ENCODE measurements around the gene RCOR1. TPM values are rescaled to one million over a fixed set of nuclear protein-coding genes. Genes with fewer than 3 reads are reported as not detected.

RCOR1 gene
- total RNA-seq, 1 donor from 2014 or later, result 43.6 TPM

DNA sequence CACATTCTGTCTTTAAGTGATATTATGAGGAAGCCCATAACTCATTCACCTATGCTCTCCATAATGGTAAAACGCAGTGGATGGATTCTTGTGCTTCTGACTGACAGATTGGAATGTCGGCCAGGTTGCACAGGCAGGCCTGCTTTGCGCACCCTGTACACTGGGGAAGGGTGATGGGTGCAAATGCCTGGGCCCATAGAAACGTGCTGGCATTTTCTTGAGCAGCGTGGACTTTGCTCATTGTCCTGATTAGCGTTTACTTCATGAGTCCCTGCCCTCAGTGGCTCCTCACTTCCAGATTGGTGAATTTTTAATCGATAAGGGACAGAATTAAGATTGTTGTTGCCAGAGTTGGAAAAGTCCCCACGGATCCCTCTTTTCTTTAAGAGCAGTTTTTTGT lies 103.9 kb downstream of the RCOR1 start:
- TF ChIP-seq, protein P1, sequence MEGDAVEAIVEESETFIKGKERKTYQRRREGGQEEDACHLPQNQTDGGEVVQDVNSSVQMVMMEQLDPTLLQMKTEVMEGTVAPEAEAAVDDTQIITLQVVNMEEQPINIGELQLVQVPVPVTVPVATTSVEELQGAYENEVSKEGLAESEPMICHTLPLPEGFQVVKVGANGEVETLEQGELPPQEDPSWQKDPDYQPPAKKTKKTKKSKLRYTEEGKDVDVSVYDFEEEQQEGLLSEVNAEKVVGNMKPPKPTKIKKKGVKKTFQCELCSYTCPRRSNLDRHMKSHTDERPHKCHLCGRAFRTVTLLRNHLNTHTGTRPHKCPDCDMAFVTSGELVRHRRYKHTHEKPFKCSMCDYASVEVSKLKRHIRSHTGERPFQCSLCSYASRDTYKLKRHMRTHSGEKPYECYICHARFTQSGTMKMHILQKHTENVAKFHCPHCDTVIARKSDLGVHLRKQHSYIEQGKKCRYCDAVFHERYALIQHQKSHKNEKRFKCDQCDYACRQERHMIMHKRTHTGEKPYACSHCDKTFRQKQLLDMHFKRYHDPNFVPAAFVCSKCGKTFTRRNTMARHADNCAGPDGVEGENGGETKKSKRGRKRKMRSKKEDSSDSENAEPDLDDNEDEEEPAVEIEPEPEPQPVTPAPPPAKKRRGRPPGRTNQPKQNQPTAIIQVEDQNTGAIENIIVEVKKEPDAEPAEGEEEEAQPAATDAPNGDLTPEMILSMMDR (IDR thresholded peaks at IDR 0.05), result no peak
- no peak for ATAC-seq
- no peaks in the 10 kb centered on the region for H3K27me3 ChIP-seq
- H3K36me3 ChIP-seq, result no peaks in the 10 kb centered on the region
- no peaks in the 10 kb centered on the region for H3K9me3 ChIP-seq
- no peak overlapping the region for H3K4me3 ChIP-seq
- no peak overlapping the region for H3K27ac ChIP-seq
- intact Hi-C loops (cut with DNase I), result no loop called here
- no peak for DNase-seq
- peaks cover 36% of the 10 kb centered on the region for H3K4me1 ChIP-seq

DNA sequence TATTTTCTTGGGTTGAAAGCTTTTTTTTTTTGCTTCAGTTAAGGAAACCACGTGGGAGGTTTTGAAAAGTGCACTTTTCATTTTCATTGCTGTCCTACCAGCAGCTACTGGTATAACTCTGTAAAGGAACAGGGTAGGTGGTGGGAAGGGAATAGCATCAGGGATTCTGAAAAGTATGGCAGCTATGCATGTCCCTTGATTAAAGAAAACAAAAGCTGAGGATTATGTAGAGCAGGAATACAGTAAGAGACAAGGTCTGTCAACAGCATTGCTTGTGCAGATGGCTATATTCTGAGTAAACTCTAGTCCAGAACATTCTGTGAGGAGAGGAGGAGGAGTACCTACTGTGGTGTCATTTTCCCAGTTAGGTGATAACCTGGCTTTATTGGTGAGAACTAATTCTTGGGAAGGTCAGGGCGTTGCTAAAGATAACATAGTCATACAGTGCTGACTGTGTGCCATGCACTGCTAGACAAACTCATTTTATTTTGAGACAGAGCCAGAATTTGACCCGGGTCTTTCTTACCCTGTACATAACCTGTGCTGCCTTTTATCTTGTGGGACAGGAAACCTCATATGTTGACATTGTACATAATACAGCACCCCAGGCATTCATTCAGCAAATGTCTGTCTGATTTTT lies 104.5 kb downstream of the RCOR1 start:
- ATAC-seq, result no peak
- intact Hi-C loops (cut with DNase I), result no loop called here
- DNase-seq, result no peak
- Histone ChIP-seq H3K27ac (no peak overlapping the region), H3K4me1 (peaks cover 30% of the 10 kb centered on the region), H3K36me3 (no peaks in the 10 kb centered on the region), H3K9me3 (no peaks in the 10 kb centered on the region), H3K4me3 (no peak overlapping the region), H3K27me3 (no peaks in the 10 kb centered on the region)
- TF ChIP-seq, protein P1 (IDR thresholded peaks at IDR 0.05), result no peak

DNA sequence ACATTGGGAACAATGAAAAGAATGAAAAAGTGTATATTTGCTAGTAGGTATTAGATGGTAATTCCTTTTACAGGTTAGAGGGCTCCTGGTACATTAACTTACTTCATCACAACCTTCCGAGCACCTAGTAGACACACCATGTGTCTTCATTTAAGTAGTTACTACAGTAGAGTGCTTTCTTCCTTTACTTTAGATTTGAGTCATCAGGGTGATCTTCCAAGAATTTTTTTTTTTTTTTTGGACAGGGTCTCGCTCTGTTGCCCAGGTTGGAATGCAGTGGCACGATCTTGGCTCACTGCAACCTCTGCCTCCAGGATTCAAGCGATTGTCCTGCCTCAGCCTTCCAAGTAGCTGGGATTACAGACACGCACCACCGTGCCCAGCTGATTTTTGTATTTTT lies 105.1 kb downstream of the RCOR1 start:
- Histone ChIP-seq H3K9me3 (no peaks in the 10 kb centered on the region), H3K4me1 (peaks cover 25% of the 10 kb centered on the region), H3K36me3 (no peaks in the 10 kb centered on the region), H3K27me3 (no peaks in the 10 kb centered on the region), H3K27ac (no peak overlapping the region), H3K4me3 (no peak overlapping the region)
- DNase-seq (no peak), ATAC-seq (no peak)
- TF ChIP-seq, protein P1 (IDR thresholded peaks at IDR 0.05), result no peak
- intact Hi-C loops (cut with DNase I), result no loop called here

DNA sequence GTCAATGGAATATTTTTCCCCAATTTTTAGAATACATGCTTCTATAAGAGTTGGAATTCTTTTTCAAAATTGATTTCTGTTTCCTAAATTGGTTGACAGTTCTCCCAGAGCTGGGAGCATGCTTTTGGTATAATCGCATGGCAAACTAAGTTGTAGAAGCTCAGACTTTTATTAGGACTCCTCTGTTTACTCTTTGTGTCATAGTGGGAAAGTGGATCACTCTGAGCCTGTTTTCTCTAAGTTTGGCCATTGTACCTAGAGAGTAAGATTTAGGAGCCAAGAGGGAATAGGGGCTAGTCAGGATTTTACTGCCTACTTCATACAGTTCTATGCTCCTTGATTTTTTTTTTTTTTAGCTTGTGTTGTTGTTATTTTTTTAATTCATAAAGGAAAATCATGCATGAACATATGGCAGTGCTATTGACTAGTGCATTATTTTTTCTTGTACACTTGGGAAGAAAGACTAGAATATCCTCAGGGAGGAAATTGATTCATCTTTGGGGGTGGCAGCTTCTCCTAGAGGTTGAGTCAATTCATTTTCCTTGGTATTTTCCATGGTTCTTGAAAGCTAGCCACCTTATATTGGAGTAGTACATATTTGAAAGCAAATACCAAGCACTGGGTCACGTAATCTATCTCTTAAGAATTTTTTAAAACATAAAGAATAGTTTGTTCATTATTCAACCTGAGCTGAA lies 107.1 kb downstream of the RCOR1 start:
- TF ChIP-seq, protein P1 (IDR thresholded peaks at IDR 0.05), result no peak
- intact Hi-C loops (cut with DNase I), result no loop called here

DNA sequence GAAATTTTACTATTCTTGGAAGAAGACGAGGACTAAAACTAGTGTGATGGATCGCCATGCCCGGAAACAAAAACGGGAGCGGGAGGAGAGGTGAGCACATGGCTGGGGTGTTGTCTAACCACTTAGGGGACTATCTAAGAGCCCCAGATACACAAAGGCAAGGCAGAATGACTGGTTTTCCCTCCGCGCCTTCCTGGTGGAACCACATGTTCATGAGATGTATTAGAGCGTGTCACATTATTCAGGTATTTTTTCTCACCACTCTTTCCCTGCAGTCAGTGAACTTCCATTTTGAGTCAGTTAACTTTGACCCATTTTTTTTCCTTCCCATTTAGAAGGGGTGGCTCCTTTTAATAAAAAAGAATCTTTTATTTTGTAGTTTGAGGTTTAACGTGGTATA lies 116.0 kb downstream of the RCOR1 start:
- Histone ChIP-seq H3K27ac (no peak overlapping the region), H3K4me1 (no peaks in the 10 kb centered on the region), H3K4me3 (no peak overlapping the region), H3K36me3 (peaks cover 40% of the 10 kb centered on the region), H3K9me3 (no peaks in the 10 kb centered on the region), H3K27me3 (no peaks in the 10 kb centered on the region)
- intact Hi-C loops (cut with DNase I), result no loop called here
- no peak for ATAC-seq
- no peak for DNase-seq
- TF ChIP-seq, protein P1 (IDR thresholded peaks at IDR 0.05), result no peak

More for the DNA sequence above, 107.1 kb downstream of the RCOR1 start:
- no peak for ATAC-seq
- Histone ChIP-seq H3K9me3 (no peaks in the 10 kb centered on the region), H3K4me3 (no peak overlapping the region), H3K36me3 (no peaks in the 10 kb centered on the region), H3K27me3 (no peaks in the 10 kb centered on the region), H3K27ac (no peak overlapping the region), H3K4me1 (peaks cover 8% of the 10 kb centered on the region)
- no peak for DNase-seq

Data from upper lobe of right lung (tissue), 1 donor.